Measurements from ENCODE around the gene SCUBE1.

Gene SCUBE1

DNA sequence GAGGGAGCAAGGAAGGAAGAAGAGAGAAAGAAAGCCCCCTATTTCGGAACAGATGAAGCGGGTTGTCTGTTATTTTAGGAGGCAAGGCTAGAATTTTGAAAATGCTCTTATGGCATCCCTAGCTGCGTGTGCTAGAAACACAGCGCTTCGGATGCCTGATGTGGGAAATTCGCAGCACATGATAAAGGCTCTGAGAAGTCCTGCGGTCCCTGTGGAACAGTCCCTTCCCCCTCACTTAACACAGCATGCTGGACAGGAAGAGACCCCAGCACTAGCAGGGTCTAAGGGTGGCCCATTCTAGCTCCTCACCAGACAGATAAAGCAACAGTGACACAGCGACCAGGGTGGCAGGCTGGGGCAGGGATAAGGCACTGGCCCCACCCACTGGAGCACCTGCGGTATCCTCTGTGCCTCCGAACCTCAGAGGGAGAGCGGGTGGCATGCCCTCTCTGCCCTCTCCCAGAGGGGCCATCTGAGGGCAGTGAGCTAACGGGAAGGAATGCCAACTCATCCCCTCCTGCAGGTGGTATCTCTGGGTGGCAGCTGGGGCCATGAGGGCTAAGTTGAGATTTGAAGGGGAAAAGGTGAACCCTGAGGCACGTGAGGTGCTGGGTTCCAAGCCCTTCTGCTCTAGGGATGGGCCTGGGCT is 75.7 kb downstream of the SCUBE1 start:
- no peak for TF ChIP-seq CREB1 (IDR thresholded peaks at IDR 0.05; ENCODE audit: low read depth)
- no peak for TF ChIP-seq CEBPB (IDR thresholded peaks at IDR 0.05)
- no peak for TF ChIP-seq EGR1 (IDR thresholded peaks at IDR 0.05)
- TF ChIP-seq TEAD4 (IDR thresholded peaks at IDR 0.05) = no peak

DNA sequence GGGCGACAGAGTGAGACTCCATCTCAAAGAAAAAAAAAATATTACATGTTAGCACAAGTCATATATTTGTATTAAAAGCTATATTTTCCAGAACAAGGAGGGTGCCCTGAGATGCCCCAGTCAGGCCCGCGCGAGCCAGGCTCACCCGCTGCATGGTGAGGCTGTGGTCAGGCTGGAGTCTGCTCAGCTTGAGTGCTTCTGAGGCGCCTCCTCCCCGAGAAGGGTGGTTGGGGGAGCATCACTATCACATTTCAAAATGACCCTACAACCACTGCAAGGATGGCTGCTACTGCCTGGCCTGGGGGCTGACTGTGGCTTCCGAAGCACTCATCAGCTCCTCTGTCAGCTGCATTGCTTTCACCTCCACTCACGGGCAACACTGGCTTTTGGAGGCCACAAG is 77.1 kb downstream of the SCUBE1 start:
- no peak for TF ChIP-seq TEAD4 (IDR thresholded peaks at IDR 0.05)
- no peak for TF ChIP-seq CREB1 (IDR thresholded peaks at IDR 0.05; ENCODE audit: low read depth)
- TF ChIP-seq, protein P1, sequence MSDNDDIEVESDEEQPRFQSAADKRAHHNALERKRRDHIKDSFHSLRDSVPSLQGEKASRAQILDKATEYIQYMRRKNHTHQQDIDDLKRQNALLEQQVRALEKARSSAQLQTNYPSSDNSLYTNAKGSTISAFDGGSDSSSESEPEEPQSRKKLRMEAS (IDR thresholded peaks at IDR 0.05) = no peak
- TF ChIP-seq YY1 (IDR thresholded peaks at IDR 0.05; ENCODE audit: low read depth) = no peak
- TF ChIP-seq, protein P2, sequence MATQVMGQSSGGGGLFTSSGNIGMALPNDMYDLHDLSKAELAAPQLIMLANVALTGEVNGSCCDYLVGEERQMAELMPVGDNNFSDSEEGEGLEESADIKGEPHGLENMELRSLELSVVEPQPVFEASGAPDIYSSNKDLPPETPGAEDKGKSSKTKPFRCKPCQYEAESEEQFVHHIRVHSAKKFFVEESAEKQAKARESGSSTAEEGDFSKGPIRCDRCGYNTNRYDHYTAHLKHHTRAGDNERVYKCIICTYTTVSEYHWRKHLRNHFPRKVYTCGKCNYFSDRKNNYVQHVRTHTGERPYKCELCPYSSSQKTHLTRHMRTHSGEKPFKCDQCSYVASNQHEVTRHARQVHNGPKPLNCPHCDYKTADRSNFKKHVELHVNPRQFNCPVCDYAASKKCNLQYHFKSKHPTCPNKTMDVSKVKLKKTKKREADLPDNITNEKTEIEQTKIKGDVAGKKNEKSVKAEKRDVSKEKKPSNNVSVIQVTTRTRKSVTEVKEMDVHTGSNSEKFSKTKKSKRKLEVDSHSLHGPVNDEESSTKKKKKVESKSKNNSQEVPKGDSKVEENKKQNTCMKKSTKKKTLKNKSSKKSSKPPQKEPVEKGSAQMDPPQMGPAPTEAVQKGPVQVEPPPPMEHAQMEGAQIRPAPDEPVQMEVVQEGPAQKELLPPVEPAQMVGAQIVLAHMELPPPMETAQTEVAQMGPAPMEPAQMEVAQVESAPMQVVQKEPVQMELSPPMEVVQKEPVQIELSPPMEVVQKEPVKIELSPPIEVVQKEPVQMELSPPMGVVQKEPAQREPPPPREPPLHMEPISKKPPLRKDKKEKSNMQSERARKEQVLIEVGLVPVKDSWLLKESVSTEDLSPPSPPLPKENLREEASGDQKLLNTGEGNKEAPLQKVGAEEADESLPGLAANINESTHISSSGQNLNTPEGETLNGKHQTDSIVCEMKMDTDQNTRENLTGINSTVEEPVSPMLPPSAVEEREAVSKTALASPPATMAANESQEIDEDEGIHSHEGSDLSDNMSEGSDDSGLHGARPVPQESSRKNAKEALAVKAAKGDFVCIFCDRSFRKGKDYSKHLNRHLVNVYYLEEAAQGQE (IDR thresholded peaks at IDR 0.05; ENCODE audit: low read depth) = no peak

DNA sequence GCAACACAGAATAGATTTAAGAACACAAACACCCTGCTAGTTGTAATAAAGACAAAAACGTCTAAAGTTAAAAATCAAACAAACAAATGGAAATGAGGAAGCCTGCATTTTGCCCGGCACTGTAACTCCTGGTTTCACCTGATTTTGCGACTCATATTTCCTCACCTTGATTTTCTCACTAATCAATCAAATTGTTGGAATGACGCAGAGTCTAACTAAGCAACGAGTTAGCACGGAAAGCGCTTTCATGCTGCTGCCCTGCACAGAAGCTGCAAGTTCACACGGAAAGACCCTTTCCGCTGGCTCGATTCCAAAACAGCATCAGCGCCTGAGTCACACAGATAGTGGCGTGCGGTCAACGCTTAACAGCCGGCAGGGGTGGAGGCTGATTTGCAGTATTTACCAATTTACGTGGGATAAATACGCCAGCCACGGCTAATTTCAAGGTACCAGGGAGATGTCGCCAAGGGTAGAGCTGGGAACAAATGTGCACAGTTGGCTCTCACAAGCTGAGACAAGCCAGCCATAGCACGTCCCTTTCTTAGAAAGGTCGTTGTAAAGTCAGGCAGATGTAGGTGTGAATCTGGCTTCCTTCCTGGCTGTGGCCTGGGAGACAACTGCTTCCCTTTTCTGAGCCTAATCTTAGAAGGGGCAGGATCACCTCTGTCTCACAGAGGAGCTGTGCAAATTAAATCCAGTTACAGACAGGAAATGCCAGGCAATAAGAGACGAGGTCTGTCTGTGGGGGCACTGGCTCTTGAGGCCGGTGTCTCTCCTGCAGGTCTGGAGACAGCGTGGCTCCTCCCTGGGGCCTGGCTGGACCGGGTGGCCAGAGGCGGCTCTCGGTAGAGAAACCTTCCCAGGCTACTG is 79.3 kb downstream of the SCUBE1 start:
- TF ChIP-seq TCF12 (IDR thresholded peaks at IDR 0.05; ENCODE audit: low read depth) (no peak), NFIC (IDR thresholded peaks at IDR 0.05) (no peak), CREB1 (IDR thresholded peaks at IDR 0.05; ENCODE audit: low read depth) (no peak), EP300 (IDR thresholded peaks at IDR 0.05; ENCODE audit: borderline replicate concordance) (no peak), ZBTB7A (IDR thresholded peaks at IDR 0.05; ENCODE audit: low read depth) (no peak), TEAD4 (IDR thresholded peaks at IDR 0.05) (no peak), YY1 (IDR thresholded peaks at IDR 0.05; ENCODE audit: low read depth) (no peak), TAF1 (IDR thresholded peaks at IDR 0.05; ENCODE audit: low read depth) (no peak), FOXM1 (IDR thresholded peaks at IDR 0.05; ENCODE audit: borderline replicate concordance, low read depth) (no peak), CEBPB (IDR thresholded peaks at IDR 0.05) (no peak)
- TF ChIP-seq, protein P1 (IDR thresholded peaks at IDR 0.05) = no peak
- TF ChIP-seq, protein P2 (IDR thresholded peaks at IDR 0.05; ENCODE audit: low read depth) = no peak
- TF ChIP-seq, protein P3, sequence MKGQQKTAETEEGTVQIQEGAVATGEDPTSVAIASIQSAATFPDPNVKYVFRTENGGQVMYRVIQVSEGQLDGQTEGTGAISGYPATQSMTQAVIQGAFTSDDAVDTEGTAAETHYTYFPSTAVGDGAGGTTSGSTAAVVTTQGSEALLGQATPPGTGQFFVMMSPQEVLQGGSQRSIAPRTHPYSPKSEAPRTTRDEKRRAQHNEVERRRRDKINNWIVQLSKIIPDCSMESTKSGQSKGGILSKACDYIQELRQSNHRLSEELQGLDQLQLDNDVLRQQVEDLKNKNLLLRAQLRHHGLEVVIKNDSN (IDR thresholded peaks at IDR 0.05) = no peak

DNA sequence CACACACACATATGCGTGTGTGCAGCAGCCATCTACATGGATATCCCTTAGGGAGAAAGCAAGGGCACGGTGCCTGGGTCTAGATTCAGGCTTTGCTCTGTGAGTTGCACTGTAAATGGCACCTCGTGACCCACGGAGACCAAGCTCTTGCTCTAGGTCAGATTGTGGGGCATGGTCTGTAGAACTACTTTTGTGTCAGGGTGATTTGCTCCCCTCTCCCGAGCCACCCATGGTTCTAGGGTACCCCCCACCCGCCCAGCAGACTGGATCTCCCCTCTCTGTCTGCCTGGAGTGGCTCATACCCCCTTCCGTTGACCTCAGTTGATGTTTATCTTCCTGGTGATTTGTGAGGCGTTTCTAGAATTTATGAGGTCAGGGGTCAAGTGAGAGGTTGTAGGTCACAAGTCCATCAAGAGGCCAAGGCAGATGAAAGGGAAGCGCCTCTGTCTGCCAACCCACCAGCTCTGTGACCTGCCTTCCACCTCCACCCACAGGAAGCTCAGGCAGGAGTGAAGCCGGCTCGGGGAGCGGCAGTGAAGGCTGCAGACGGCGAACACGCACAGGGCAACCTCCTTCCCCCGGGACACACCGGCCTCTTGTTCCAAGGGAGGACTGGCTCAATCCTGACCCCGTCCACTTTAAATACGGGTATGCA is 80.1 kb downstream of the SCUBE1 start:
- TF ChIP-seq YY1 (IDR thresholded peaks at IDR 0.05; ENCODE audit: low read depth) (no peak), TCF12 (IDR thresholded peaks at IDR 0.05; ENCODE audit: low read depth) (no peak), NFIC (IDR thresholded peaks at IDR 0.05) (no peak), CEBPB (IDR thresholded peaks at IDR 0.05) (no peak), FOXM1 (IDR thresholded peaks at IDR 0.05; ENCODE audit: borderline replicate concordance, low read depth) (no peak), EGR1 (IDR thresholded peaks at IDR 0.05) (no peak), TAF1 (IDR thresholded peaks at IDR 0.05; ENCODE audit: low read depth) (no peak), CREB1 (IDR thresholded peaks at IDR 0.05; ENCODE audit: low read depth) (no peak), EP300 (IDR thresholded peaks at IDR 0.05; ENCODE audit: borderline replicate concordance) (no peak), ZBTB7A (IDR thresholded peaks at IDR 0.05; ENCODE audit: low read depth) (no peak), RAD21 (IDR thresholded peaks at IDR 0.05; ENCODE audit: low read depth) (no peak), TEAD4 (IDR thresholded peaks at IDR 0.05) (no peak)
- TF ChIP-seq, protein P1 (IDR thresholded peaks at IDR 0.05) = no peak
- TF ChIP-seq, protein P3 (IDR thresholded peaks at IDR 0.05) = no peak
- TF ChIP-seq, protein P2 (IDR thresholded peaks at IDR 0.05; ENCODE audit: low read depth) = no peak
